Ectodermal cell (in vitro differentiated cells): ENCODE results near the gene CMSS1.

ENCODE experiments used
- H3K27ac ChIP-seq: 2 replicates; pipeline ENCODE4 v1.7.0; 2013; ENCODE audit warnings: mild to moderate bottlenecking, low read depth, low read length; ENCODE audit not compliant: insufficient read depth, poor library complexity, severe bottlenecking
- H3K27me3 ChIP-seq: 2 replicates; pipeline ENCODE4 v1.7.0; 2013; ENCODE audit warnings: mild to moderate bottlenecking, low read length; ENCODE audit not compliant: insufficient read depth, control insufficient read depth, poor library complexity, severe bottlenecking
- H3K36me3 ChIP-seq: one replicate; pipeline ENCODE4 v1.7.0; 2013; ENCODE audit warnings: low read length; ENCODE audit not compliant: control insufficient read depth, insufficient read depth
- H3K4me1 ChIP-seq: one replicate; pipeline ENCODE4 v1.7.0; 2013; ENCODE audit warnings: low read length; ENCODE audit not compliant: control insufficient read depth, insufficient read depth
- H3K4me3 ChIP-seq: 2 replicates; pipeline ENCODE4 v1.7.0; 2013; ENCODE audit warnings: low read depth, low read length, control low read depth; ENCODE audit not compliant: insufficient read depth
- H3K9me3 ChIP-seq: 2 replicates; pipeline ENCODE4 v1.7.0; 2013; ENCODE audit warnings: mild to moderate bottlenecking, low read length, moderate library complexity; ENCODE audit not compliant: control insufficient read depth
- WGBS, 2 experiments: methylation state at CpG; one replicate each; pipeline ENCODE4 v1.1.7; 2013; ENCODE audit warnings: missing lambda C conversion rate in 2 of 2; 5-methylcytosine and 5-hydroxymethylcytosine counted together

CMSS1 gene

GRCh38 chr3:99850608-99851007, 32.9 kb downstream of the CMSS1 start:
- Histone ChIP-seq H3K27ac (no peak overlapping the region), H3K9me3 (no peaks in the 10 kb centered on the region), H3K4me3 (no peak overlapping the region), H3K36me3 (no peaks in the 10 kb centered on the region), H3K27me3 (no peaks in the 10 kb centered on the region), H3K4me1 (peaks cover 8% of the 10 kb centered on the region)
- WGBS, 2 experiments: 89 to 92% methylated on average over 6 of the region's 6 CpGs

- H3K4me1 ChIP-seq: peaks cover 5% of the 10 kb centered on the region
- H3K9me3 ChIP-seq: no peaks in the 10 kb centered on the region
- WGBS, 2 experiments: 94 to 100% methylated on average over 1 of the region's 1 CpG
- H3K27me3 ChIP-seq: no peaks in the 10 kb centered on the region
- H3K27ac ChIP-seq: no peak overlapping the region
- H3K4me3 ChIP-seq: no peak overlapping the region
- H3K36me3 ChIP-seq: no peaks in the 10 kb centered on the region
Measured at GRCh38 chr3:99851955-99852354, 34.3 kb downstream of the CMSS1 start.

GRCh38 chr3:99852851-99853250, 35.2 kb downstream of the CMSS1 start:
- Histone ChIP-seq H3K36me3 (no peaks in the 10 kb centered on the region), H3K4me3 (no peak overlapping the region), H3K27me3 (no peaks in the 10 kb centered on the region), H3K9me3 (no peaks in the 10 kb centered on the region), H3K27ac (no peak overlapping the region), H3K4me1 (peaks cover 5% of the 10 kb centered on the region)
- WGBS, 2 experiments: 95 to 98% methylated on average over 1 of the region's 1 CpG

- Histone ChIP-seq H3K4me3 (no peak overlapping the region), H3K27me3 (no peaks in the 10 kb centered on the region), H3K9me3 (no peaks in the 10 kb centered on the region), H3K27ac (no peak overlapping the region), H3K4me1 (peaks cover 5% of the 10 kb centered on the region), H3K36me3 (no peaks in the 10 kb centered on the region)
- 81 to 91% methylated on average over 1 of the region's 1 CpG for WGBS, 2 experiments
Measured at GRCh38 chr3:99854756-99855298, 37.2 kb downstream of the CMSS1 start.

- Histone ChIP-seq H3K4me3 (no peak overlapping the region), H3K9me3 (no peaks in the 10 kb centered on the region), H3K27me3 (no peaks in the 10 kb centered on the region), H3K27ac (no peak overlapping the region), H3K4me1 (no peaks in the 10 kb centered on the region), H3K36me3 (no peaks in the 10 kb centered on the region)
- 90 to 95% methylated on average over 1 of the region's 1 CpG for whole genome bisulfite sequencing, 2 experiments
Measured at GRCh38 chr3:99855900-99856299, 38.2 kb downstream of the CMSS1 start.

GRCh38 chr3:99856437-99857220, 39.0 kb downstream of the CMSS1 start:
- H3K27ac ChIP-seq: no peak overlapping the region
- 82 to 100% methylated on average over 1 to 3 of the region's 3 CpGs for WGBS, 2 experiments

GRCh38 chr3:99857278-99857677, 39.6 kb downstream of the CMSS1 start:
- Histone ChIP-seq H3K9me3 (no peaks in the 10 kb centered on the region), H3K27ac (no peak overlapping the region)
- 58% methylated on average over 1 of the region's 1 CpG; no CpG with 5 or more reads in 1 of the 2 experiments for WGBS, 2 experiments

More at GRCh38 chr3:99856437-99857220, 39.0 kb downstream of the CMSS1 start:
- Histone ChIP-seq H3K4me3 (no peak overlapping the region), H3K4me1 (no peaks in the 10 kb centered on the region), H3K9me3 (no peaks in the 10 kb centered on the region), H3K27me3 (no peaks in the 10 kb centered on the region), H3K36me3 (no peaks in the 10 kb centered on the region)

GRCh38 chr3:99858469-99858868, 40.8 kb downstream of the CMSS1 start:
- Histone ChIP-seq H3K27me3 (no peaks in the 10 kb centered on the region), H3K4me1 (no peaks in the 10 kb centered on the region), H3K9me3 (no peaks in the 10 kb centered on the region), H3K27ac (no peak overlapping the region), H3K36me3 (no peaks in the 10 kb centered on the region), H3K4me3 (no peak overlapping the region)
- 89 to 98% methylated on average over 1 to 2 of the region's 2 CpGs for WGBS, 2 experiments

More at GRCh38 chr3:99857278-99857677, 39.6 kb downstream of the CMSS1 start:
- no peak overlapping the region for H3K4me3 ChIP-seq
- no peaks in the 10 kb centered on the region for H3K36me3 ChIP-seq
- H3K4me1 ChIP-seq: no peaks in the 10 kb centered on the region
- H3K27me3 ChIP-seq: no peaks in the 10 kb centered on the region

GRCh38 chr3:99859825-99860224, 42.2 kb downstream of the CMSS1 start:
- no peaks in the 10 kb centered on the region for H3K27me3 ChIP-seq
- WGBS, 2 experiments: 90 to 91% methylated on average over 1 of the region's 1 CpG
- H3K9me3 ChIP-seq: no peaks in the 10 kb centered on the region
- no peaks in the 10 kb centered on the region for H3K4me1 ChIP-seq
- H3K36me3 ChIP-seq: no peaks in the 10 kb centered on the region
- H3K4me3 ChIP-seq: no peak overlapping the region
- no peak overlapping the region for H3K27ac ChIP-seq

- Histone ChIP-seq H3K27me3 (no peaks in the 10 kb centered on the region), H3K4me1 (peaks cover 6% of the 10 kb centered on the region), H3K9me3 (no peaks in the 10 kb centered on the region), H3K4me3 (no peak overlapping the region), H3K36me3 (no peaks in the 10 kb centered on the region), H3K27ac (no peak overlapping the region)
- WGBS, 2 experiments: 81 to 92% methylated on average over 1 of the region's 1 CpG
Measured at GRCh38 chr3:99861216-99861615, 43.6 kb downstream of the CMSS1 start.
